ENCODE measurements around the gene PPP2R5E.

The PPP2R5E gene

DNA sequence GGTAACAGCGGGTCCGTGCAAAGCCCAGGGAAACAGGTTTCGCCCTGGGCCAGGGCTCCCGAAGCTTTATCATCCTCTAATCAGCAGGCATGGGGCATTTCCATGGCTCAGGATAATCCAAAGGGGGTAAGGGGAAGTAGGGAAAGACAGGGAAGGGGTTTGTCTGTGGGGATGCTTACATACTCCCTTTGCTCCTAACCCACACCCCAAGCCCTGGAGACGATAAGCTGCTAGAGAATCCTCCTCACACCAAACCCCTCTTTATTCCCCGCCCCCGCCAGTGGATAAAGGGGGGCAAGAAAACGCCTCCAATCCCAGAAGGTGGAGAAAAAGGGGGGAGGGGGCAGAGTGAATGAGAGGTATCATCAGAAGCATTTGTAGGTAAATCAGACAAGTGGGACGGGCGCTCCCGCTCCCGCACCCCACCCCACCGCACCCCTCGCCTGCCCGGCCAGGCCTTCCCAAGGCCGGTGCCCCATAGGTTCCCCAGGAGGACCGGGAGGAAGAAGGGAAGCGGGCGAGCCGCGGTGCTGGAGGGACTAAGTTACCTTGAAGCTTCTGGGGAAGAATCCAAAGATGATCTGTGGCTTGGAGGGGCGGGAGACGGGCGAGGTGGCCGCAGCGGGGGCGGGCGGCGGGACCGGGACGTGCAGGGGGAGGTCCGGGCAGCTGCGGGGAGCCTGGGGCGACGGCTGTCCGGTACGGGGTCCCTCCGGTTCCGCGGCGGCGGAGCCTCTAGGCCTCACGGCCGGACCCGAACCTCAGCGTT lies 762 bp downstream of the PPP2R5E start:
- TF ChIP-seq, protein P1, sequence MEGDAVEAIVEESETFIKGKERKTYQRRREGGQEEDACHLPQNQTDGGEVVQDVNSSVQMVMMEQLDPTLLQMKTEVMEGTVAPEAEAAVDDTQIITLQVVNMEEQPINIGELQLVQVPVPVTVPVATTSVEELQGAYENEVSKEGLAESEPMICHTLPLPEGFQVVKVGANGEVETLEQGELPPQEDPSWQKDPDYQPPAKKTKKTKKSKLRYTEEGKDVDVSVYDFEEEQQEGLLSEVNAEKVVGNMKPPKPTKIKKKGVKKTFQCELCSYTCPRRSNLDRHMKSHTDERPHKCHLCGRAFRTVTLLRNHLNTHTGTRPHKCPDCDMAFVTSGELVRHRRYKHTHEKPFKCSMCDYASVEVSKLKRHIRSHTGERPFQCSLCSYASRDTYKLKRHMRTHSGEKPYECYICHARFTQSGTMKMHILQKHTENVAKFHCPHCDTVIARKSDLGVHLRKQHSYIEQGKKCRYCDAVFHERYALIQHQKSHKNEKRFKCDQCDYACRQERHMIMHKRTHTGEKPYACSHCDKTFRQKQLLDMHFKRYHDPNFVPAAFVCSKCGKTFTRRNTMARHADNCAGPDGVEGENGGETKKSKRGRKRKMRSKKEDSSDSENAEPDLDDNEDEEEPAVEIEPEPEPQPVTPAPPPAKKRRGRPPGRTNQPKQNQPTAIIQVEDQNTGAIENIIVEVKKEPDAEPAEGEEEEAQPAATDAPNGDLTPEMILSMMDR (IDR thresholded peaks at IDR 0.05; ENCODE audit: poor library complexity, severe bottlenecking) = no peak
- Histone ChIP-seq H3K27ac (ENCODE audit: poor library complexity, severe bottlenecking) (peak overlapping the region; percentile 71), H3K27me3 (ENCODE audit: insufficient read depth, poor library complexity, severe bottlenecking) (no peaks in the 10 kb centered on the region), H3K4me1 (ENCODE audit: insufficient read depth, poor library complexity, severe bottlenecking) (peaks cover 11% of the 10 kb centered on the region), H3K4me3 (ENCODE audit: severe bottlenecking) (peak overlapping the region; percentile 88), H3K36me3 (ENCODE audit: low read depth) (peaks cover 30% of the 10 kb centered on the region), H3K9me3 (ENCODE audit: severe bottlenecking) (no peaks in the 10 kb centered on the region)
- DNase-seq (ENCODE audit: low spot score) = no peak
- ATAC-seq (ENCODE audit: low read depth) = peak; percentile 9

DNA sequence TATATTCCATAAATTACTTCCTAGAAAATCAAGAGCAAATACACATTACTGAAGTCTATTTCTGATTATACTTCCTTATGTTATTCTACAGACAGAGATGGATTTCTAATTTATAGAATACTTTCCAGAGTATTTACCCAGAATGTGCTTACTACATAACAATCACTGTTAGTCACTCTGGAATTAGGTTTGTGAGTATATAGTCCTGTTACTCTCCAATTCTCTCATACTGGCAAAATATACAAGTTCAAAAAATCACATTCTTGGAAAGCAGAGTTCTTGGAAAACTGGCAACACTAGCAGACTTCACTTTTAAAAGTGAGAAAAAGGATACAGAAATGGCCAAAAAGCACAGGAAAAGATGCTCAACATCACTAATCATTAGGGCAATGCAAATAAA lies 7.3 kb downstream of the PPP2R5E start:
- Histone ChIP-seq H3K27ac (ENCODE audit: poor library complexity, severe bottlenecking) (no peak overlapping the region), H3K4me1 (ENCODE audit: insufficient read depth, poor library complexity, severe bottlenecking) (peaks cover 2% of the 10 kb centered on the region), H3K9me3 (ENCODE audit: severe bottlenecking) (no peaks in the 10 kb centered on the region), H3K4me3 (ENCODE audit: severe bottlenecking) (no peak overlapping the region), H3K36me3 (ENCODE audit: low read depth) (peaks cover 86% of the 10 kb centered on the region), H3K27me3 (ENCODE audit: insufficient read depth, poor library complexity, severe bottlenecking) (no peaks in the 10 kb centered on the region)
- no peak for DNase-seq (ENCODE audit: low spot score)
- TF ChIP-seq, protein P1 (IDR thresholded peaks at IDR 0.05; ENCODE audit: poor library complexity, severe bottlenecking) = no peak
- ATAC-seq (ENCODE audit: low read depth) = no peak

DNA sequence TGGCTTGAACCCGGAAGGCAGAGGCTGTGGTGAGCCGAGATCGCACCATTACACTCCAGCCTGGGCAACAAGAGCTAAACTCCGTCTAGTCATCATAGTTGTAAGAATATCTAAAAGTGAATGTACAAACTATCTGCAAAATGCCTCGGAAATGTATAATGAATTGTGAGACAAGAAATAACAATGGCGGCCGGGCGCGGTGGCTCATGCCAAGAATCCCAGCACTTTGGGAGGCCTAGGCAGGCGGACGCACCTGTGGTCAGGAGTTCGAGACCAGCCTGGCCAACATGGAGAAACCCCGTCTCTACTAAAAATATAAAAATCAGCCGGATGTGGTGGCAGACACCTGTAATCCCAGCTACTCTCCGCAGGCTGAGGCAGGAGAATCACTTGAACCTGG lies 9.7 kb downstream of the PPP2R5E start:
- ATAC-seq (ENCODE audit: low read depth) (no peak), DNase-seq (ENCODE audit: low spot score) (no peak)
- peaks cover 77% of the 10 kb centered on the region for H3K36me3 ChIP-seq (ENCODE audit: low read depth)
- H3K27ac ChIP-seq (ENCODE audit: poor library complexity, severe bottlenecking) = no peak overlapping the region
- TF ChIP-seq, protein P1 (IDR thresholded peaks at IDR 0.05; ENCODE audit: poor library complexity, severe bottlenecking) = no peak
- H3K4me3 ChIP-seq (ENCODE audit: severe bottlenecking) = no peak overlapping the region
- no peaks in the 10 kb centered on the region for H3K4me1 ChIP-seq (ENCODE audit: insufficient read depth, poor library complexity, severe bottlenecking)
- no peaks in the 10 kb centered on the region for H3K27me3 ChIP-seq (ENCODE audit: insufficient read depth, poor library complexity, severe bottlenecking)
- no peaks in the 10 kb centered on the region for H3K9me3 ChIP-seq (ENCODE audit: severe bottlenecking)

DNA sequence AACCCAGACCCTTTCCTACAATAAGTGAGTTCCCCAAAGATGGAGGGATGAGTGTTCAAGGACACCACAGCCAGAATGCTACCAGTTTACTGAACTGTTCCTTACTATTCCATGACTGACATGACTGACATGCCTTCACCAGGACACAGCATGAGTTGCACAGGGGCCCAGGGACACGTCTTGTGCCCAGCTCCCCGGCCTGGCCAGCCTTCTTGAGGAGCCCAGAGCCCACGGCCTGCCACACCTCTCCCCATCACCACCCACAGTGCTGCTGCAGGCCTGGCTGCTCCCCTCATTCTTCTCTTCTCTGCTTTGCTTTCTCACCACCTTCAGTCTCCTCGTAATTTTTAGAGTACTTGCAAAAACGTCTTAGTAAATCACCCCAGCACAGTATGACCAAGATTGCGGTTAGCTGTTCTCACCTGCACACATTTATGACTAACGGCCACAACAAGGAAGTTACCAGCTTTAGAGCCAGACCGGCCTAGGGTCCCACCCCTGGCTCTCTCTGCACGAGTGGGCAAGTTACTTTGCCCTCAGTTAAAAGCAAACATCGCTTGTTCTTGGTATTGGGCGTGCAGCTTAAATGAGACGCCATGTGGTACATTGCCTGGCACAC lies 18.5 kb downstream of the PPP2R5E start:
- Histone ChIP-seq H3K27me3 (ENCODE audit: insufficient read depth, poor library complexity, severe bottlenecking) (no peaks in the 10 kb centered on the region), H3K9me3 (ENCODE audit: severe bottlenecking) (no peaks in the 10 kb centered on the region), H3K27ac (ENCODE audit: poor library complexity, severe bottlenecking) (no peak overlapping the region), H3K36me3 (ENCODE audit: low read depth) (peaks cover 29% of the 10 kb centered on the region), H3K4me1 (ENCODE audit: insufficient read depth, poor library complexity, severe bottlenecking) (no peaks in the 10 kb centered on the region), H3K4me3 (ENCODE audit: severe bottlenecking) (no peak overlapping the region)
- no peak for DNase-seq (ENCODE audit: low spot score)
- ATAC-seq (ENCODE audit: low read depth) = no peak; the same call in 2 of the 3 replicates
- TF ChIP-seq, protein P1 (IDR thresholded peaks at IDR 0.05; ENCODE audit: poor library complexity, severe bottlenecking) = no peak
